Naive B cell (primary cell): ENCODE results near the gene MLXIPL. TPM values are rescaled to one million over a fixed set of nuclear protein-coding genes. Genes with fewer than 3 reads are reported as not detected.
A peak's percentile ranks its signal among the peaks of the same experiment; 100 is the strongest.
"Not testable (repeated sequence)": the region's sequence is repeated elsewhere in the genome, so short reads cannot be mapped to it uniquely, and the experiment has no call there.

ENCODE experiments used
- ATAC-seq, 2 donors: fragments of 150-1000 bp; cut with Tn5 transposase; 2 replicates each; pipeline ENCODE4 v1.10.0; 2021; ENCODE audit warnings: low read depth in 2 of 2, mild to moderate bottlenecking in 2 of 2, moderate library complexity in 2 of 2
- DNase-seq: peaks from one replicate; pipeline ENCODE4 v3.0.0; 2022
- H3K27ac Mint-ChIP-seq, 6 donors: one replicate each; pipeline ENCODE4 v1.8.0; 2020 to 2022; ENCODE audit warnings: mild to moderate bottlenecking in 6 of 6, mixed read lengths in 6 of 6, moderate library complexity in 5 of 6, inconsistent platforms in 2 of 6
- H3K27me3 Mint-ChIP-seq, 3 donors: one replicate each; pipeline ENCODE4 v1.8.0; 2021 to 2022; ENCODE audit warnings: mixed read lengths in 3 of 3, mild to moderate bottlenecking in 1 of 3
- H3K36me3 Mint-ChIP-seq, 2 donors: one replicate each; pipeline ENCODE4 v1.8.0; 2020 to 2022; ENCODE audit warnings: mixed read lengths in 2 of 2, inconsistent platforms in 1 of 2, mild to moderate bottlenecking in 1 of 2
- H3K4me1 Mint-ChIP-seq, 3 donors: one replicate each; pipeline ENCODE4 v1.8.0; 2020 to 2022; ENCODE audit warnings: mixed read lengths in 3 of 3, inconsistent platforms in 1 of 3, mild to moderate bottlenecking in 1 of 3, moderate library complexity in 1 of 3
- H3K4me3 Mint-ChIP-seq, 8 donors: one replicate each; pipeline ENCODE4 v1.8.0; 2020 to 2022; ENCODE audit warnings: mild to moderate bottlenecking in 8 of 8, mixed read lengths in 8 of 8, moderate library complexity in 8 of 8, inconsistent platforms in 2 of 8
- H3K9me3 Mint-ChIP-seq, 7 donors: one replicate each; pipeline ENCODE4 v1.8.0; 2020 to 2022; ENCODE audit warnings: mixed read lengths in 7 of 7, mild to moderate bottlenecking in 5 of 7, inconsistent platforms in 2 of 7, moderate library complexity in 1 of 7
- polyA plus RNA-seq, 6 donors: library from polyadenylated mRNA; unstranded; fragments of 300-500 nt; fragmentation: Illumina TruSeq; gene quantifications; one replicate each; pipeline ENCODE4 v1.2.3, GENCODE V29; 2021; ENCODE audit warnings: low read depth in 6 of 6

MLXIPL gene
- polyA plus RNA-seq, 6 donors from 2014 or later, result not detected

GRCh38 chr7:73573791-73574190, 50.5 kb downstream of the MLXIPL start:
- ATAC-seq, result no peak
- H3K4me3 Mint-ChIP-seq, result peak overlapping the region in 2 of 8 donors; percentile 1 to 14
- no peak for DNase-seq
- no peaks in the 10 kb centered on the region for H3K27me3 Mint-ChIP-seq
- H3K36me3 Mint-ChIP-seq, result peaks cover 12 to 25% of the 10 kb centered on the region in 2 donors
- peaks cover 0 to under 1% (median 0%) of the 10 kb centered on the region in 7 donors for H3K9me3 Mint-ChIP-seq
- peaks cover 21 to 43% (median 26%) of the 10 kb centered on the region in 3 donors for H3K4me1 Mint-ChIP-seq
- no peak overlapping the region for H3K27ac Mint-ChIP-seq

- Mint-ChIP-seq H3K4me1 (peaks cover 16 to 37% (median 24%) of the 10 kb centered on the region in 3 donors), H3K27ac (no peak overlapping the region)
Measured at GRCh38 chr7:73573276-73573675, 51.0 kb downstream of the MLXIPL start.

GRCh38 chr7:73572767-73573186, 51.5 kb downstream of the MLXIPL start:
- H3K4me3 Mint-ChIP-seq, result no peak overlapping the region
- no peak for DNase-seq
- peaks cover 12 to 25% of the 10 kb centered on the region in 2 donors for H3K36me3 Mint-ChIP-seq

More at GRCh38 chr7:73573276-73573675, 51.0 kb downstream of the MLXIPL start:
- peaks cover 12 to 25% of the 10 kb centered on the region in 2 donors for H3K36me3 Mint-ChIP-seq
- H3K27me3 Mint-ChIP-seq, result no peaks in the 10 kb centered on the region
- no peak for ATAC-seq
- no peaks in the 10 kb centered on the region for H3K9me3 Mint-ChIP-seq
- no peak for DNase-seq
- peak overlapping the region in 1 of 8 donors; percentile 9 for H3K4me3 Mint-ChIP-seq

DNA sequence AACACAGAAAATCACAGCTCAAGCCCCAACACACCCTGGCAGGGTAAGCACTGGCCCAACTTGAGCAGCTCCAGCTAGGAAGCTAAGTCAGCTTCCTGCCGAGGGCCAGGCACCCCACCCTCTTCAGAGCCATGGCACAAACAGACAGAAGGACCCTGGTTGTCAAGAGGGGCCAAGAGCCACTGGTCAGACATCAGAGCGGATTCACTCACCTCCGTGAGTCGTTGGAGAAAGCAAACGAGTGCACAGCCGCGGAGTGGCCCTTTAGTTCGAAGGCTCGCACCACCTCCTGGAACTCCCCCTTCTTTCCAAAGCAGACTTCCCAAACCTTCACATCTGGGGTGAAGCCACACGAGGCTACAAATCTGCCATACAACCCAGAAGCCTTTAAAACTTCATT, 53.3 kb downstream of the MLXIPL start:
- ATAC-seq (no peak), DNase-seq (no peak)
- no peak overlapping the region for H3K4me3 Mint-ChIP-seq
- H3K27ac Mint-ChIP-seq, result no peak overlapping the region
- H3K36me3 Mint-ChIP-seq, result peaks cover 12 to 25% of the 10 kb centered on the region in 2 donors
- H3K4me1 Mint-ChIP-seq, result peaks cover 10 to 27% (median 20%) of the 10 kb centered on the region in 3 donors
- H3K9me3 Mint-ChIP-seq, result no peaks in the 10 kb centered on the region
- no peaks in the 10 kb centered on the region for H3K27me3 Mint-ChIP-seq

More at GRCh38 chr7:73572767-73573186, 51.5 kb downstream of the MLXIPL start:
- Mint-ChIP-seq H3K27ac (peak overlapping the region in 1 of 6 donors; percentile 42), H3K4me1 (peaks cover 12 to 32% (median 22%) of the 10 kb centered on the region in 3 donors), H3K9me3 (no peaks in the 10 kb centered on the region), H3K27me3 (no peaks in the 10 kb centered on the region)
- no peak for ATAC-seq

DNA sequence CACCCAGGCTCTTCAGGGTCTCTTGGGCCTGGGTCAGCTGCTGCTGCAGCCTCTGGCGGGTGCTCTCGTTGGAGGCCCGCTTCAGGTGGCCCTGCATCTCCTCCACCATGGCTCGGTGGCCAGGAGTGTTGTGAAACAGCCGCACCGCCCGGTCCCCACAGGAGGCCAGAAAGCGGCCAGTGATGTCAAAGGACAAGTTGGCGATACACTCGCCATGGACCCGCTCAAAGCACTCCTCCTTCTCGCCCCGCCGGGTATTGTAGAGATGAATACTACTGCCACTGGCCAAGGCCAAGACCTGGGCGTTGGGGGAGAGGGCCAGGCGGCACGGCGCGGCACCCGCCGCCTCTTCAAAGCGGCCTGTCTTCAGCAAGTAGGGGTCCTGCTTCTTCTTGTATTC, 53.8 kb downstream of the MLXIPL start:
- peaks cover 10 to 31% (median 25%) of the 10 kb centered on the region in 3 donors for H3K4me1 Mint-ChIP-seq

GRCh38 chr7:73569042-73569608, 55.2 kb downstream of the MLXIPL start:
- peaks cover 8 to 19% of the 10 kb centered on the region in 2 donors for H3K36me3 Mint-ChIP-seq
- ATAC-seq (no peak), DNase-seq (no peak)
- H3K4me1 Mint-ChIP-seq, result peaks cover 5 to 28% (median 24%) of the 10 kb centered on the region in 3 donors
- H3K9me3 Mint-ChIP-seq, result no peaks in the 10 kb centered on the region
- H3K27me3 Mint-ChIP-seq, result no peaks in the 10 kb centered on the region
- peak overlapping the region in 1 of 8 donors; percentile 70 for H3K4me3 Mint-ChIP-seq
- H3K27ac Mint-ChIP-seq, result peak overlapping the region in 1 of 6 donors; percentile 6

More for the DNA sequence above, 53.8 kb downstream of the MLXIPL start:
- H3K9me3 Mint-ChIP-seq, result no peaks in the 10 kb centered on the region
- ATAC-seq (no peak), DNase-seq (no peak)
- peaks cover 12 to 25% of the 10 kb centered on the region in 2 donors for H3K36me3 Mint-ChIP-seq
- H3K27ac Mint-ChIP-seq, result no peak overlapping the region
- no peaks in the 10 kb centered on the region for H3K27me3 Mint-ChIP-seq
- no peak overlapping the region for H3K4me3 Mint-ChIP-seq

DNA sequence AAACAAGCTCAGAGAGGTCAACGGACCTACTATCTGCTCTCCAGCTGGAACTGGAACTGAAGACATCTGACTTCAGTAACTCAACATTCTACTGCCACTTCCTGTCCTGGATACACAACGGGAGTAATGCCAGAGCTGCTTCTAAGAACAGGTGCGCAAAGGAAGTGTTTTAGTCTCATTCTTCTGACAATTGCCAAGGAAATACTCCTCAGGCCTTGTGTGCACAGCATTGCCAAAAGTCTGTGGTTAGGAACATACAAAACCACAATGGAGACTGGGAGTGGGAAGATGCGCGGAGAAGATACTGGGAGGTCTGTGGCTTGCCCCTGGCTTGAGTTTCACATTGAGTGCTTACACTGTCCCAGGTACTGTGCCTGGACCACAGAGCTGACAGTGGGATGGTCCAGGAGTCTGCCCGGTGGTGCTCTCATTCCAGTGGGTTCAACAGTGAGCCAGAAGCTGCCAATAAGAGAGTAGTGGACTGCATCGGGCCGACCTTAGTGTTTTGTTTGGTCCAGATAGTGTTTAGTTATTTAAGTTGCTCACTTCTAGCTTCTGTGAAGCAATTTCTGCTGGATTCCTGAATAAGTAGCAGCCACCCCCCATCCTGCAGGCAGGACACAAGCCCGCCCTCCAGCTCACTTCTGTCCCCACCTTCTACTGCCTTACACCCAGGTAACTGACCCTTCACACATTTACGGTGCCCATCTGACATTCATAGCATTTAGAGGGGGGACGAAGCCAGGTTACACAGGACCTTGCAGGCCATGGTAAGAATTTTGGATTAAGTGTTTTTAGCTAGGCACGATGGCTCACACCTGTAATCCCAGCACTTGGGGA, 56.3 kb downstream of the MLXIPL start:
- no peak for ATAC-seq
- Mint-ChIP-seq H3K36me3 (peaks cover 8 to 13% of the 10 kb centered on the region in 2 donors), H3K4me1 (peaks cover 5 to 24% (median 22%) of the 10 kb centered on the region in 3 donors), H3K27ac (peak overlapping the region in 4 of 6 donors; percentile 8 to 74 (median 34)), H3K4me3 (no peak overlapping the region), H3K27me3 (no peaks in the 10 kb centered on the region), H3K9me3 (no peaks in the 10 kb centered on the region)
- DNase-seq, result no peak

DNA sequence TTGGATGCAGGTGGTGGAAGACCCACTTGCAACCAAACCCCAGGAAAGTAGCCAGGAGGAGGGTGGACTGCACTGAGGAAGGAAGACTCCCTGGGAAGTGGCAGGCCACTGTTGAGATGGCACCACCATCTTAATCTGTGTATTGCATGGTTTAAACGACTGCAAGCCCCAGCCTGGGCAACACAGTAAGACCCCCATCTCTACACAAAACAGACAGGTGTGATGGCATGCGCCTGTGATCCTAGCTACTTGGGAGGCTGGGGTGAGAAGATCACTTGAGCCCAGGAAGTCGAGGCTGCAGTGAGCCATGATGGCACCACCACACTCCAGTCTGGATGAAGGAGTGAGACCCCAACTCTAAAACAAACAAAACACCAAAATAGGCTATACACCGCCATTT, 57.2 kb downstream of the MLXIPL start:
- Mint-ChIP-seq H3K4me3 (peak overlapping the region in 1 of 8 donors; percentile 60), H3K27ac (no peak overlapping the region)
- DNase-seq, result no peak

GRCh38 chr7:73566431-73566830, 57.9 kb downstream of the MLXIPL start:
- Mint-ChIP-seq H3K27ac (peak overlapping the region in 4 of 6 donors; percentile 8 to 82 (median 53)), H3K4me3 (peak overlapping the region; percentile 59 to 91 (median 84)), H3K36me3 (peaks cover 8 to 13% of the 10 kb centered on the region in 2 donors), H3K4me1 (peaks cover 7 to 22% (median 16%) of the 10 kb centered on the region in 3 donors)
- H3K27me3 Mint-ChIP-seq, ATAC-seq, H3K9me3 Mint-ChIP-seq, DNase-seq: not testable (repeated sequence)

More for the DNA sequence above, 57.2 kb downstream of the MLXIPL start:
- Mint-ChIP-seq H3K4me1 (peaks cover 7 to 22% (median 16%) of the 10 kb centered on the region in 3 donors), H3K36me3 (peaks cover 8 to 13% of the 10 kb centered on the region in 2 donors), H3K9me3 (no peaks in the 10 kb centered on the region), H3K27me3 (peaks cover 0 to under 1% (median 0%) of the 10 kb centered on the region in 3 donors)
- no peak for ATAC-seq

GRCh38 chr7:73565675-73566340, 58.5 kb downstream of the MLXIPL start:
- H3K9me3 Mint-ChIP-seq, result no peaks in the 10 kb centered on the region

GRCh38 chr7:73560109-73560835, 64.0 kb downstream of the MLXIPL start:
- no peak for DNase-seq
- Mint-ChIP-seq H3K27me3 (peaks cover 0 to 4% (median 0%) of the 10 kb centered on the region in 3 donors), H3K36me3 (no peaks in the 10 kb centered on the region), H3K27ac (peak overlapping the region in 2 of 6 donors; percentile 29 to 79), H3K9me3 (no peaks in the 10 kb centered on the region), H3K4me3 (peak overlapping the region in 3 of 8 donors; percentile 46 to 79 (median 65)), H3K4me1 (peaks cover 16 to 26% (median 22%) of the 10 kb centered on the region in 3 donors)
- ATAC-seq, result no peak

More at GRCh38 chr7:73565675-73566340, 58.5 kb downstream of the MLXIPL start:
- Mint-ChIP-seq H3K27ac (peak overlapping the region in 3 of 6 donors; percentile 33 to 70 (median 36)), H3K27me3 (peaks cover 0 to 4% (median 0%) of the 10 kb centered on the region in 3 donors), H3K36me3 (peaks cover 8 to 13% of the 10 kb centered on the region in 2 donors), H3K4me1 (peaks cover 7 to 22% (median 16%) of the 10 kb centered on the region in 3 donors), H3K4me3 (peak overlapping the region; percentile 59 to 91 (median 84))
- ATAC-seq, result peak in 1 of 2 donors; percentile 41
- no peak for DNase-seq
